HG03280 (cell line): Measurements from ENCODE around the gene KRT13.

ENCODE experiments used
- ATAC-seq: cut with Tn5 transposase; IDR thresholded peaks from one replicate; pipeline ENCODE4 v1.9.1; 2021; ENCODE audit warnings: mild to moderate bottlenecking, moderate library complexity; ENCODE audit not compliant: unreplicated experiment

The KRT13 gene

GRCh38 chr17:41520821-41521521 lies 15.6 kb upstream of the KRT13 start:
- no peak for ATAC-seq

GRCh38 chr17:41519501-41520224 lies 14.3 kb upstream of the KRT13 start:
- no peak for ATAC-seq

- ATAC-seq, result no peak
These were observed 13.5 kb upstream of the KRT13 start, which contains the start of gene KRT15 for GRCh38 chr17:41518789-41519449. Gene KRT15, minus strand, starts transcription at chr17:41518890. Its CDS starts 63 bp downstream, at chr17:41518827.

- ATAC-seq, result no peak
These were observed 12.6 kb upstream of the KRT13 start for GRCh38 chr17:41518031-41518430.

- no peak for ATAC-seq
These were observed 11.4 kb upstream of the KRT13 start for GRCh38 chr17:41516830-41517283.

GRCh38 chr17:41516147-41516829 lies 10.9 kb upstream of the KRT13 start:
- ATAC-seq, result no peak

- no peak for ATAC-seq
These were observed 7.7 kb upstream of the KRT13 start for GRCh38 chr17:41513168-41513547.

GRCh38 chr17:41512546-41513167 lies 7.2 kb upstream of the KRT13 start:
- ATAC-seq, result no peak

GRCh38 chr17:41511716-41512115 lies 6.3 kb upstream of the KRT13 start:
- no peak for ATAC-seq

- no peak for ATAC-seq
These were observed 5.7 kb upstream of the KRT13 start for GRCh38 chr17:41511116-41511515.

- ATAC-seq, result no peak
These were observed 5.0 kb upstream of the KRT13 start for GRCh38 chr17:41510251-41511065.

GRCh38 chr17:41507315-41507880 lies 2.0 kb upstream of the KRT13 start:
- no peak for ATAC-seq

GRCh38 chr17:41505809-41506767 lies 676 bp upstream of the KRT13 start:
- no peak for ATAC-seq

GRCh38 chr17:41504246-41504977 lies 1.0 kb downstream of the KRT13 start:
- no peak for ATAC-seq

GRCh38 chr17:41503202-41503601 lies 2.2 kb downstream of the KRT13 start:
- ATAC-seq, result no peak

- ATAC-seq, result no peak
These were observed 5.1 kb downstream of the KRT13 start for GRCh38 chr17:41500131-41500911.

GRCh38 chr17:41499714-41500113 lies 5.7 kb downstream of the KRT13 start:
- ATAC-seq, result no peak
